ENCODE results near the gene RGS9.
"Not testable (repeated sequence)": the region's sequence is repeated elsewhere in the genome, so short reads cannot be mapped to it uniquely, and the experiment has no call there.

Gene RGS9

GRCh38 chr17:65137021-65137939 is at the start of gene RGS9:
Gene RGS9 (plus strand): TSS chr17:65137370. CDS start chr17:65137541, 171 bp downstream.
- TF ChIP-seq CTCF (IDR thresholded peaks at IDR 0.05; ENCODE audit: extremely low read depth, insufficient read depth, missing control alignments) = peak; percentile 93
- in situ Hi-C loops (cut with MboI; ENCODE audit: low pct_unique_long_range_greater_than_20kb, low sequenced_read_pairs, unreplicated experiment) = no loop called here
- peak; percentile 89 for DNase-seq (ENCODE audit: low spot score)

- in situ Hi-C loops (cut with MboI; ENCODE audit: low pct_unique_long_range_greater_than_20kb, low sequenced_read_pairs, unreplicated experiment) = no loop called here
- TF ChIP-seq CTCF (IDR thresholded peaks at IDR 0.05; ENCODE audit: extremely low read depth, insufficient read depth, missing control alignments) = no peak
- DNase-seq (ENCODE audit: low spot score) = no peak
Measured at GRCh38 chr17:65088621-65089360, 48.4 kb upstream of the RGS9 start.

- no peak for DNase-seq (ENCODE audit: low spot score)
Measured at GRCh38 chr17:65092262-65092661, 44.9 kb upstream of the RGS9 start.

GRCh38 chr17:65092721-65093356 is 44.3 kb upstream of the RGS9 start:
- DNase-seq (ENCODE audit: low spot score); in situ Hi-C loops (cut with MboI; ENCODE audit: low pct_unique_long_range_greater_than_20kb, low sequenced_read_pairs, unreplicated experiment): not testable (repeated sequence)

More at GRCh38 chr17:65092262-65092661, 44.9 kb upstream of the RGS9 start:
- in situ Hi-C loops (cut with MboI; ENCODE audit: low pct_unique_long_range_greater_than_20kb, low sequenced_read_pairs, unreplicated experiment) = no loop called here
- TF ChIP-seq CTCF (IDR thresholded peaks at IDR 0.05; ENCODE audit: extremely low read depth, insufficient read depth, missing control alignments) = no peak

DNA sequence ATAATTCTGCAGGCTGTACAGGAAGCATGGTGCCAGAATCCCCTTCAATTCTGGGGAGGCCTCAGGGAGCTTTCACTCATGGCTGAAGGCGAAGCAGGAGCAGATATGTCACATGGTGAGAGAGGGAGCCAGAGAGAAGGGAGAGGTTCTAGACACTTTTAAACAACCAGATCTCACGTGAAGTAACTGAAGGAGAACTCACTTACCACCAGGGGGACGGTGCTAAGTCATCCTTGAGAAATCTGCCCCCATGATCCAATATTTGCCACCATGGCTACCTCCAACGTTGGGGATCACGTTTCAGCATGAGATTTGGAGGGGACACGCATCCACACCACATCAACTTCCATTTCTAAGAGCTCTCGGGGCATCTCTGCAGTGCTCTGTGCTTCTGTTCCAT is 43.2 kb upstream of the RGS9 start:
- no peak for TF ChIP-seq CTCF (IDR thresholded peaks at IDR 0.05; ENCODE audit: extremely low read depth, insufficient read depth, missing control alignments)
- in situ Hi-C loops (cut with MboI; ENCODE audit: low pct_unique_long_range_greater_than_20kb, low sequenced_read_pairs, unreplicated experiment) = no loop called here
- no peak for DNase-seq (ENCODE audit: low spot score)

DNA sequence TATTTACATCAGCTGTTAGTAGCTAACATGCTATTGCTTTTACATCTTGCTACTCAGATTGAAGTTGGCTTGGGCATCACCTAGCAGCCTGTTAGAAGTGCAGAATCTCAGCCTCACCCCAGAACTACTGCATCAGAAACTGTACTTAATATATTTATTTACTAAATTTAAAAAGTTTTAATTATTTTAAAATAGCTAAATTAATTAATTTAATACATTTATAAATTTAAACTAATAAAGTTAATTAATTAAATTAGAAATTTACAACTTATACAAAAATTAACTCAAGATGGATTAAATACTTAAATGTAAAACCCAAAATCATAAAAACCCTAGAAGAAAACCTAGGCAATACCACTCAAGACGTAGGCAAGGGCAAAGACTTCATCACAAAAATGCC is 41.7 kb upstream of the RGS9 start:
- in situ Hi-C loops (cut with MboI; ENCODE audit: low pct_unique_long_range_greater_than_20kb, low sequenced_read_pairs, unreplicated experiment) = no loop called here
- DNase-seq (ENCODE audit: low spot score) = no peak
- no peak for TF ChIP-seq CTCF (IDR thresholded peaks at IDR 0.05; ENCODE audit: extremely low read depth, insufficient read depth, missing control alignments)

GRCh38 chr17:65096382-65096781 is 40.8 kb upstream of the RGS9 start:
- DNase-seq (ENCODE audit: low spot score); in situ Hi-C loops (cut with MboI; ENCODE audit: low pct_unique_long_range_greater_than_20kb, low sequenced_read_pairs, unreplicated experiment): not testable (repeated sequence)
